Loucy (cell line): Measurements from ENCODE around the gene RAB35.
A peak's percentile ranks its signal among the peaks of the same experiment; 100 is the strongest.

Experiments used
- H2AFZ ChIP-seq: fragments of 200-600 bp; sonication (generic); 2 replicates; pipeline ENCODE4 v1.6.0; 2016; ENCODE audit warnings: antibody characterized with exemption, mild to moderate bottlenecking, low read length, moderate library complexity
- H3F3A ChIP-seq: fragments of 200-600 bp; 2 replicates; pipeline ENCODE4 v1.6.0; 2016; ENCODE audit warnings: antibody characterized with exemption, low read depth, mild to moderate bottlenecking
- H3K27me3 ChIP-seq: fragments of 200-600 bp; sonication (generic); 2 replicates; pipeline ENCODE4 v1.6.1; 2014; ENCODE audit warnings: low read length, mild to moderate bottlenecking; ENCODE audit not compliant: insufficient read depth, poor library complexity, severe bottlenecking
- H3K36me3 ChIP-seq: fragments of 200-600 bp; sonication (generic); 2 replicates; pipeline ENCODE4 v1.6.1; 2016; ENCODE audit warnings: low read length; ENCODE audit not compliant: insufficient read depth
- H3K4me1 ChIP-seq: fragments of 200-600 bp; sonication (generic); 2 replicates; pipeline ENCODE4 v1.5.1; 2014; ENCODE audit warnings: low read length, mild to moderate bottlenecking; ENCODE audit not compliant: insufficient read depth, poor library complexity, severe bottlenecking
- H3K4me2 ChIP-seq: fragments of 200-600 bp; sonication (generic); 2 replicates; pipeline ENCODE4 v1.6.0; 2014; ENCODE audit warnings: antibody characterized with exemption, low read length, low read depth, mild to moderate bottlenecking; ENCODE audit not compliant: poor library complexity, severe bottlenecking
- H3K4me3 ChIP-seq: fragments of 200-600 bp; sonication (generic); 2 replicates; pipeline ENCODE4 v1.5.1; 2014; ENCODE audit warnings: low read length, mild to moderate bottlenecking, mixed read lengths; ENCODE audit not compliant: poor library complexity, severe bottlenecking
- H3K79me2 ChIP-seq: fragments of 200-600 bp; sonication (generic); 2 replicates; pipeline ENCODE4 v1.6.1; 2014; ENCODE audit warnings: low read length; ENCODE audit not compliant: insufficient read depth
- H3K9ac ChIP-seq: fragments of 200-600 bp; sonication (generic); 2 replicates; pipeline ENCODE4 v1.6.0; 2014; ENCODE audit warnings: mild to moderate bottlenecking, low read depth, low read length, moderate library complexity; ENCODE audit not compliant: poor library complexity, severe bottlenecking
- H3K9me2 ChIP-seq: fragments of 200-600 bp; sonication (generic); replicated peaks from 2 replicates; pipeline ENCODE4 v1.6.1; 2016; ENCODE audit warnings: low read depth, low read length, mixed read lengths
- H3K9me3 ChIP-seq: fragments of 200-600 bp; sonication (generic); 2 replicates; pipeline ENCODE4 v1.6.1; 2014; ENCODE audit warnings: mild to moderate bottlenecking, antibody characterized with exemption, low read length, low read depth; ENCODE audit not compliant: insufficient read depth
- H4K20me1 ChIP-seq: fragments of 200-600 bp; sonication (generic); 2 replicates; pipeline ENCODE4 v1.6.0; 2014; ENCODE audit warnings: antibody characterized with exemption, low read length, mild to moderate bottlenecking; ENCODE audit not compliant: insufficient read depth, poor library complexity, severe bottlenecking
- CTCF ChIP-seq: fragments of 200-600 bp; sonication (generic); conservative IDR thresholded peaks from 2 replicates; pipeline ENCODE4 v1.5.1; 2014; ENCODE audit warnings: mild to moderate bottlenecking, antibody characterized with exemption, low read length
- EZH2phosphoT487 ChIP-seq: fragments of 200-600 bp; IDR thresholded peaks from 2 replicates; pipeline ENCODE4 v1.6.1; 2018; ENCODE audit warnings: antibody characterized with exemption, mild to moderate bottlenecking, moderate library complexity, borderline replicate concordance

RAB35 gene

GRCh38 chr12:120079411-120080400 is 36.8 kb downstream of the RAB35 start:
- no peaks in the 10 kb centered on the region for H3K9me3 ChIP-seq
- no peaks in the 10 kb centered on the region for H3F3A ChIP-seq
- H3K9ac ChIP-seq = peak overlapping the region; percentile 34
- no peaks in the 10 kb centered on the region for H3K9me2 ChIP-seq
- no peaks in the 10 kb centered on the region for H3K27me3 ChIP-seq
- no peak overlapping the region for H2AFZ ChIP-seq
- no peaks in the 10 kb centered on the region for H4K20me1 ChIP-seq
- H3K4me3 ChIP-seq = no peak overlapping the region
- H3K79me2 ChIP-seq = no peaks in the 10 kb centered on the region
- TF ChIP-seq CTCF = no peak
- no peak for TF ChIP-seq EZH2phosphoT487
- no peaks in the 10 kb centered on the region for H3K36me3 ChIP-seq
- peak overlapping the region; percentile 53 for H3K4me2 ChIP-seq
- H3K4me1 ChIP-seq = peaks cover 17% of the 10 kb centered on the region

- H3K9ac ChIP-seq = peak overlapping the region; percentile 34
- H3K9me3 ChIP-seq = no peaks in the 10 kb centered on the region
- no peak overlapping the region for H2AFZ ChIP-seq
- H3K27me3 ChIP-seq = no peaks in the 10 kb centered on the region
- H3K4me2 ChIP-seq = peak overlapping the region; percentile 53
- no peaks in the 10 kb centered on the region for H3K9me2 ChIP-seq
- H3K79me2 ChIP-seq = no peaks in the 10 kb centered on the region
- no peaks in the 10 kb centered on the region for H3F3A ChIP-seq
- H3K36me3 ChIP-seq = no peaks in the 10 kb centered on the region
- H4K20me1 ChIP-seq = no peaks in the 10 kb centered on the region
- peaks cover 17% of the 10 kb centered on the region for H3K4me1 ChIP-seq
- TF ChIP-seq EZH2phosphoT487 = no peak
- no peak for TF ChIP-seq CTCF
- H3K4me3 ChIP-seq = no peak overlapping the region
These were observed 37.7 kb downstream of the RAB35 start for GRCh38 chr12:120078868-120079267.

- no peaks in the 10 kb centered on the region for H3K27me3 ChIP-seq
- H3K4me2 ChIP-seq = no peak overlapping the region
- H3K4me3 ChIP-seq = no peak overlapping the region
- H3K9me2 ChIP-seq = no peaks in the 10 kb centered on the region
- TF ChIP-seq CTCF = no peak
- TF ChIP-seq EZH2phosphoT487 = no peak
- H3K9ac ChIP-seq = no peak overlapping the region
- no peaks in the 10 kb centered on the region for H3F3A ChIP-seq
- no peaks in the 10 kb centered on the region for H3K79me2 ChIP-seq
- no peaks in the 10 kb centered on the region for H3K9me3 ChIP-seq
- no peaks in the 10 kb centered on the region for H4K20me1 ChIP-seq
- H2AFZ ChIP-seq = no peak overlapping the region
- no peaks in the 10 kb centered on the region for H3K36me3 ChIP-seq
- H3K4me1 ChIP-seq = peaks cover 17% of the 10 kb centered on the region
These were observed 39.3 kb downstream of the RAB35 start for GRCh38 chr12:120077260-120077659.
